ENCODE results near the gene SMIM43. TPM values are rescaled to one million over a fixed set of nuclear protein-coding genes. Genes with fewer than 3 reads are reported as not detected.

The SMIM43 gene
- total and polyA plus RNA-seq, 2 donors (not counting 3 experiments of a cell fraction or from before 2014, with no cell fraction given): 0.18 TPM; not detected in 1

DNA sequence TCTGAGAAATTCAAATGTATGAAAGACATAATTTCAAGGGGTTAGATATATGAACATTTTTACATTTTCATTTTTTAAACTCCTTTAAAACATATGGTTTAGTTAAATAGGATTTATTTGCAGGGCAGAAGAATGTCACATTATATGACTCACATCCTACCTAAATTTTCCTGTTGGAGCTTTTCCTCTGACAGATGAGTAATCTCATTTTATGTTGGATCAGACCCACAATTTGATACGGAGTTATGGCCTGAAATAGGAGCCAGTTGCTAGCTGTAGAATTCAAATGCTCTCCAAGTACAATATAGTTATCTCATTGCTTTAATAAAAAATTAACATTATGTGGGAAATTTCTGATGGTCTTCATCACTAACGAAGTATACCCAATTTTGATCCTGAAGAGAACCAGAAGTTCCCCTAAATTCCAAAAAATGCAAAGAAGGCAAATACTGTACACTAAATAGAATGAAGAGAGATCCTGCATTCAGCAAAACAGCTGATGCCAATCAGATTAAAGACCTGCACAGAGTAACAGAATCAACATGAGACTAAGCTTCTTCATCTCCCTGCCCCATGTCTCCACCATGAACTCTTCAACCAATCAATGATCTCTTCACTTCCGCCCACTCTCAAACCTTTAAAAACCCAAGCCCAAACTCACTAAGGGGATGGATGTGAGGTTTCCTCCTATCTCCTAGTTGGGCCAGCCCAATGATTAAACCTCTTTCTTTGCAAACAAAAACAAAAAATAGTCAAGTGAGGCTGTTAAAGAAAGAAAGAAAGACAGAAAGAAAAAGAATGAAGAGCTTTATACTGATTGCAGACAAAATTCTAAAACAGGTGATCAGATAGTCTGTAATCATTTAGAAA is 25.2 kb upstream of the SMIM43 start:
- FAIRE-seq (peak; percentile 93), DNase-seq (ENCODE audit: low read depth, low spot score) (peak; percentile 84)
- Histone ChIP-seq H3K36me3 (ENCODE audit: control insufficient read depth in 2 of 2, extremely low read depth in 1 of 2, insufficient read depth in 2 of 2, low read length in 2 of 2) (no peaks in the 10 kb centered on the region), H3K27me3 (ENCODE audit: control insufficient read depth in 2 of 2, insufficient read depth in 2 of 2, low read length in 2 of 2) (no peaks in the 10 kb centered on the region), H3K9ac (replicated peaks; ENCODE audit: extremely low read depth, insufficient read depth, low read length) (peak overlapping the region; percentile 48), H3K79me2 (ENCODE audit: control insufficient read depth, insufficient read depth, low read length) (no peaks in the 10 kb centered on the region), H2AFZ (ENCODE audit: low read depth, low read length) (peak overlapping the region; percentile 75), H3K9me1 (replicated peaks; ENCODE audit: control insufficient read depth, extremely low read depth, insufficient read depth, low read length) (no peaks in the 10 kb centered on the region), H3K9me3 (replicated peaks; ENCODE audit: control insufficient read depth, insufficient read depth, low read length) (no peaks in the 10 kb centered on the region), H4K20me1 (replicated peaks; ENCODE audit: control insufficient read depth, extremely low read depth, insufficient read depth, low read length) (no peaks in the 10 kb centered on the region), H3K27ac (ENCODE audit: insufficient read depth, low read depth, low read length) (peak overlapping the region; percentile 64), H3K4me2 (ENCODE audit: insufficient read depth, low read length) (peak overlapping the region; percentile 72), H3K4me1 (ENCODE audit: control insufficient read depth, extremely low read depth, insufficient read depth, low read length) (peaks cover 20% of the 10 kb centered on the region), H3K4me3 (replicated peaks in 1 of 3; ENCODE audit: insufficient read depth in 1 of 3, low read depth in 1 of 3, low read length in 3 of 3) (peak overlapping the region in 1 of 3 experiments; percentile 29)
- intact Hi-C loops (cut with micrococcal nuclease): loop anchor here (1.0 kb wide), 1 partner anchor 33 kb away; the partner anchor contains the start of gene CCNA2
- ChIA-PET CTCF (interaction anchor here (0.6 to 1.7 kb wide), 9 partner anchors 9 to 80 kb away, joined by 3 to 10 read pairs (median 3); partner anchors contain the start of genes EXOSC9 and SMIM43), POLR2A (interaction anchor here (0.8 to 1.0 kb wide), 3 partner anchors 11 to 94 kb away, joined by 3 to 4 read pairs (median 3); partner anchors contain the start of genes ANXA5 and EXOSC9)
- TF ChIP-seq FOS (IDR thresholded peaks at IDR 0.05; ENCODE audit: borderline replicate concordance, insufficient read depth, low read length) (peak; percentile 92), JUN (IDR thresholded peaks at IDR 0.05; ENCODE audit: borderline replicate concordance, insufficient read depth, insufficient read length, low read depth) (peak; percentile 93), POLR2AphosphoS5 (IDR thresholded peaks at IDR 0.05; ENCODE audit: insufficient read depth, low read depth, low read length) (no peak)
- BruUV-seq (replicated peaks): no TSS peak
- dilution Hi-C loops (cut with MboI; ENCODE audit: extremely low pct_ligation_motif_present, low sequenced_read_pairs): no loop called here

DNA sequence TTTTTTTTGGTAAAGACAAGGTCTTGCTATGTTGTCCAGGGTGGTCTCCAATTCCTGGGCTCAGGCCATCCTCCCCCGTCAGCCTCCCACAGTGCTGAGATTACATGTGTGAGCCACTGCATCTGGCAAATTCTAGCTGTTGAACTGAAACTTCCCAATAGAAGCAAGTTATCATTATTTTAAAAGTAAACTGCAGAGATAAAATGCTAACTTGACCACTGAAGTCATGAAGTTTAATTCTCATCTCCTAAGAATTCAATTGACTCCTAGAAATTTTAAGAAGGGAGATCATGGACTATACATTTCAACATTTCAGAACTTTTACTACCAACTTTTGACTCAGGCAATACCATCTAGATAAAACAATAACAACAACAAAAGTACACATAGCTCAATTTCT is 24.5 kb upstream of the SMIM43 start:
- intact Hi-C loops (cut with micrococcal nuclease): no loop called here
- FAIRE-seq (no peak), DNase-seq (ENCODE audit: low read depth, low spot score) (no peak)
- CTCF ChIA-PET: interaction anchor here (0.7 to 1.7 kb wide), 8 partner anchors 10 to 64 kb away, joined by 3 to 10 read pairs (median 4); partner anchors contain the start of genes EXOSC9 and SMIM43
- peaks cover 21% of the 10 kb centered on the region for H3K4me1 ChIP-seq (ENCODE audit: control insufficient read depth, extremely low read depth, insufficient read depth, low read length)
- no peaks in the 10 kb centered on the region for H4K20me1 ChIP-seq (replicated peaks; ENCODE audit: control insufficient read depth, extremely low read depth, insufficient read depth, low read length)
- H3K79me2 ChIP-seq (ENCODE audit: control insufficient read depth, insufficient read depth, low read length): no peaks in the 10 kb centered on the region
- no peaks in the 10 kb centered on the region for H3K9me1 ChIP-seq (replicated peaks; ENCODE audit: control insufficient read depth, extremely low read depth, insufficient read depth, low read length)
- no peaks in the 10 kb centered on the region for H3K27me3 ChIP-seq (ENCODE audit: control insufficient read depth in 2 of 2, insufficient read depth in 2 of 2, low read length in 2 of 2)
- H3K9ac ChIP-seq (replicated peaks; ENCODE audit: extremely low read depth, insufficient read depth, low read length): peak overlapping the region; percentile 48
- H3K4me2 ChIP-seq (ENCODE audit: insufficient read depth, low read length): peak overlapping the region; percentile 72
- dilution Hi-C loops (cut with MboI; ENCODE audit: extremely low pct_ligation_motif_present, low sequenced_read_pairs): no loop called here
- no peak for TF ChIP-seq POLR2A (IDR thresholded peaks at IDR 0.05; ENCODE audit: low read depth, low read length)
- TF ChIP-seq, protein P1, sequence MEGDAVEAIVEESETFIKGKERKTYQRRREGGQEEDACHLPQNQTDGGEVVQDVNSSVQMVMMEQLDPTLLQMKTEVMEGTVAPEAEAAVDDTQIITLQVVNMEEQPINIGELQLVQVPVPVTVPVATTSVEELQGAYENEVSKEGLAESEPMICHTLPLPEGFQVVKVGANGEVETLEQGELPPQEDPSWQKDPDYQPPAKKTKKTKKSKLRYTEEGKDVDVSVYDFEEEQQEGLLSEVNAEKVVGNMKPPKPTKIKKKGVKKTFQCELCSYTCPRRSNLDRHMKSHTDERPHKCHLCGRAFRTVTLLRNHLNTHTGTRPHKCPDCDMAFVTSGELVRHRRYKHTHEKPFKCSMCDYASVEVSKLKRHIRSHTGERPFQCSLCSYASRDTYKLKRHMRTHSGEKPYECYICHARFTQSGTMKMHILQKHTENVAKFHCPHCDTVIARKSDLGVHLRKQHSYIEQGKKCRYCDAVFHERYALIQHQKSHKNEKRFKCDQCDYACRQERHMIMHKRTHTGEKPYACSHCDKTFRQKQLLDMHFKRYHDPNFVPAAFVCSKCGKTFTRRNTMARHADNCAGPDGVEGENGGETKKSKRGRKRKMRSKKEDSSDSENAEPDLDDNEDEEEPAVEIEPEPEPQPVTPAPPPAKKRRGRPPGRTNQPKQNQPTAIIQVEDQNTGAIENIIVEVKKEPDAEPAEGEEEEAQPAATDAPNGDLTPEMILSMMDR (IDR thresholded peaks at IDR 0.05; ENCODE audit: extremely low read depth in 1 of 2, insufficient read depth in 1 of 2, low read depth in 1 of 2, low read length in 2 of 2): no peak
- no peak for TF ChIP-seq MYC (IDR thresholded peaks at IDR 0.05; ENCODE audit: low read depth, low read length)
- TF ChIP-seq FOS (IDR thresholded peaks at IDR 0.05; ENCODE audit: borderline replicate concordance, insufficient read depth, low read length): no peak
- peak overlapping the region; percentile 61 for H3K27ac ChIP-seq (ENCODE audit: insufficient read depth, low read depth, low read length)
- no peaks in the 10 kb centered on the region for H3K36me3 ChIP-seq (ENCODE audit: control insufficient read depth in 2 of 2, extremely low read depth in 1 of 2, insufficient read depth in 2 of 2, low read length in 2 of 2)
- peak overlapping the region in 1 of 3 experiments; percentile 29 for H3K4me3 ChIP-seq (replicated peaks in 1 of 3; ENCODE audit: insufficient read depth in 1 of 3, low read depth in 1 of 3, low read length in 3 of 3)
- no peaks in the 10 kb centered on the region for H3K9me3 ChIP-seq (replicated peaks; ENCODE audit: control insufficient read depth, insufficient read depth, low read length)
- BruUV-seq (replicated peaks): no TSS peak
- no peak overlapping the region for H2AFZ ChIP-seq (ENCODE audit: low read depth, low read length)
- POLR2A ChIA-PET: interaction anchor here (0.8 to 1.0 kb wide), 3 partner anchors 12 to 94 kb away, joined by 3 to 4 read pairs (median 3); partner anchors contain the start of genes ANXA5 and EXOSC9

Measured in endothelial cell of umbilical vein (primary cell).